ENCODE data around the gene AK5. TPM values are rescaled to one million over a fixed set of nuclear protein-coding genes. Genes with fewer than 3 reads are reported as not detected.

Gene AK5
- total RNA-seq, 1 donor from 2014 or later, result not detected

DNA sequence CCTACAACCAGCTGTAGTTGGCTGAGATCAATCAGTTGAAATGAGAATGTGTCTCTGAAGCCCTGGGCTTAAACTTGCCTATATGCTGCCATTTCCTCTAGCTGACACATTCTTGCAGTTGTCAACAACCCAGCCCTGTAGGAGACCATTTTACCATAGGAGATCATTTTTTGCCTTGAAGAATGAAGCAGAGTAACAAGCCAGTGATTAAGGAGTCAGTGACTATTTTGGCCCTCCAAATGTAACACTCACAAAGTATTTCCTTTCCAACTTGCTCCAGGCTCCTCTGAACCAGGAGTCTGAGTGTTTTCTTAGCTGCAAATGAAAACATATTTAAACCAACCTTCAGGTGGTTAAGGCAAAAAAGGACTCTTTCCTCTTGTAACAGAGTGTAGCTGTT, 217.1 kb downstream of the AK5 start:
- peaks cover 1% of the 10 kb centered on the region for H3K4me1 Mint-ChIP-seq
- TF ChIP-seq, protein P1, sequence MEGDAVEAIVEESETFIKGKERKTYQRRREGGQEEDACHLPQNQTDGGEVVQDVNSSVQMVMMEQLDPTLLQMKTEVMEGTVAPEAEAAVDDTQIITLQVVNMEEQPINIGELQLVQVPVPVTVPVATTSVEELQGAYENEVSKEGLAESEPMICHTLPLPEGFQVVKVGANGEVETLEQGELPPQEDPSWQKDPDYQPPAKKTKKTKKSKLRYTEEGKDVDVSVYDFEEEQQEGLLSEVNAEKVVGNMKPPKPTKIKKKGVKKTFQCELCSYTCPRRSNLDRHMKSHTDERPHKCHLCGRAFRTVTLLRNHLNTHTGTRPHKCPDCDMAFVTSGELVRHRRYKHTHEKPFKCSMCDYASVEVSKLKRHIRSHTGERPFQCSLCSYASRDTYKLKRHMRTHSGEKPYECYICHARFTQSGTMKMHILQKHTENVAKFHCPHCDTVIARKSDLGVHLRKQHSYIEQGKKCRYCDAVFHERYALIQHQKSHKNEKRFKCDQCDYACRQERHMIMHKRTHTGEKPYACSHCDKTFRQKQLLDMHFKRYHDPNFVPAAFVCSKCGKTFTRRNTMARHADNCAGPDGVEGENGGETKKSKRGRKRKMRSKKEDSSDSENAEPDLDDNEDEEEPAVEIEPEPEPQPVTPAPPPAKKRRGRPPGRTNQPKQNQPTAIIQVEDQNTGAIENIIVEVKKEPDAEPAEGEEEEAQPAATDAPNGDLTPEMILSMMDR (IDR thresholded peaks at IDR 0.05; ENCODE audit: unreplicated experiment), result no peak
- no peak overlapping the region for H3K4me3 Mint-ChIP-seq
- no peak overlapping the region for H3K27ac Mint-ChIP-seq
- no peak for DNase-seq (ENCODE audit: low spot score in 2 of 2, unreplicated experiment in 2 of 2)
- H3K27me3 Mint-ChIP-seq (ENCODE audit: low read depth), result peaks cover 2% of the 10 kb centered on the region
- H3K36me3 Mint-ChIP-seq, result no peaks in the 10 kb centered on the region
- H3K9me3 Mint-ChIP-seq, result peaks cover 8% of the 10 kb centered on the region

DNA sequence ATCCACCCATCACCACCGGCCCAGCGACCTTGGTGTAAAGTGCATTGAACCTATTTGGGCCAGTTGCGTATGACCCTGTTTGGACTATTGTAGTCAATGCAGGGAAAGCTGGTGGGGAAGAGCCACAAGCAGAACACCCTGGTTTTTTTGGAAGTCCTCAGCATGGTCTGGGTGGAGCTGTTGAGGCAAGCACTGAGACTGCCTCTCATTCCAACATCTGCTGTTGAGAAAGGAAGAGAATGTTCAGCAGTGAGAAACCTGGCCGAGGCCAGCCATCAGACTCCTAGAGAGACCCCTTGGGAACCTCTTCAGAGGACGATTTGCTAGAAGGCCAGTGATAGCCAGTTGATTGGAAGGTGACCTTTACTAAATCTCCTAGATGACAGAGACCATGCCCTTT, 217.6 kb downstream of the AK5 start:
- peaks cover 2% of the 10 kb centered on the region for H3K4me1 Mint-ChIP-seq
- peaks cover 8% of the 10 kb centered on the region for H3K9me3 Mint-ChIP-seq
- H3K36me3 Mint-ChIP-seq, result no peaks in the 10 kb centered on the region
- no peak for DNase-seq (ENCODE audit: low spot score in 2 of 2, unreplicated experiment in 2 of 2)
- no peak overlapping the region for H3K27ac Mint-ChIP-seq
- H3K27me3 Mint-ChIP-seq (ENCODE audit: low read depth), result peaks cover 2% of the 10 kb centered on the region
- H3K4me3 Mint-ChIP-seq, result no peak overlapping the region
- TF ChIP-seq, protein P1 (IDR thresholded peaks at IDR 0.05; ENCODE audit: unreplicated experiment), result no peak

DNA sequence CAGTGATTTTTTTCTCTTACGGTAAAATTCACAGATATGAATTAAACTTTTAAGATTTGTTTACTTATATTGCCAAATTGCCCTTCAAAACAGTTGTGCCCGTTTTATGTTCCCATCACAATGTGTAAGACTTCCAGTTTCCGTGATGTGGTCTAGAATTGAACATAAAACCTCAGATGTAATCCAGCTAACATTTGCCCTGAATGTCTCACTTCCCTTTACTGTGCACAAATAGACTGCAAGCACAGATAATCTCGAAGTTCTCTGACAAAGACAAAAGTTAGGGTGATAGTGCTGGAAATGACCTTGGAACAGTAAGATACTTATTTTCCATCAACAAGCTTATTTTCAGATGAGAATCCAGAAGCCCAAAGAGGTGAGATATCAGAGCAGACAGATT, 223.2 kb downstream of the AK5 start:
- Mint-ChIP-seq H3K36me3 (no peaks in the 10 kb centered on the region), H3K4me1 (peaks cover 9% of the 10 kb centered on the region), H3K27ac (no peak overlapping the region), H3K4me3 (no peak overlapping the region), H3K27me3 (ENCODE audit: low read depth) (no peaks in the 10 kb centered on the region), H3K9me3 (no peaks in the 10 kb centered on the region)
- TF ChIP-seq, protein P1 (IDR thresholded peaks at IDR 0.05; ENCODE audit: unreplicated experiment), result no peak
- no peak for DNase-seq (ENCODE audit: low spot score in 2 of 2, unreplicated experiment in 2 of 2)

DNA sequence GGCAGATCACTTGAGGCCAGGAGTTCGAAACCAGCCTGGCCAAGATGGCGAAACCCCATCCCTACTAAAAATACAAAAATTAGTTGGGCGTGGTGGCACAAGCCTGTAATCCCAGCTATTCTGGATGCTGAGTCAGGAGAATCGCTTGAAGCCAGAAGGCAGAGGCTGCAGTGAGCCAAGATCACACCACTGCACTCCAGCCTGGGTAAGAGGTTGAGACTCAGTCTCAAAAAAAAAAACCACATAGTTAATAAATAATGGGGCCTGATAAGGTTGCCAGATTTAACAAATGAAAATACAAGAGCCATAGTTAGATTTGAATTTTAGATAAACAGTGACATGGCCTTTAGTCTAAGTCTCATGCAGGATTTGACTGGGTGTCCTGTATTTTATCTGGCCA, 225.0 kb downstream of the AK5 start:
- Mint-ChIP-seq H3K27ac (no peak overlapping the region), H3K4me1 (peaks cover 9% of the 10 kb centered on the region), H3K27me3 (ENCODE audit: low read depth) (no peaks in the 10 kb centered on the region), H3K9me3 (no peaks in the 10 kb centered on the region), H3K36me3 (no peaks in the 10 kb centered on the region), H3K4me3 (no peak overlapping the region)
- TF ChIP-seq, protein P1 (IDR thresholded peaks at IDR 0.05; ENCODE audit: unreplicated experiment), result no peak
- DNase-seq (ENCODE audit: low spot score in 2 of 2, unreplicated experiment in 2 of 2), result no peak

DNA sequence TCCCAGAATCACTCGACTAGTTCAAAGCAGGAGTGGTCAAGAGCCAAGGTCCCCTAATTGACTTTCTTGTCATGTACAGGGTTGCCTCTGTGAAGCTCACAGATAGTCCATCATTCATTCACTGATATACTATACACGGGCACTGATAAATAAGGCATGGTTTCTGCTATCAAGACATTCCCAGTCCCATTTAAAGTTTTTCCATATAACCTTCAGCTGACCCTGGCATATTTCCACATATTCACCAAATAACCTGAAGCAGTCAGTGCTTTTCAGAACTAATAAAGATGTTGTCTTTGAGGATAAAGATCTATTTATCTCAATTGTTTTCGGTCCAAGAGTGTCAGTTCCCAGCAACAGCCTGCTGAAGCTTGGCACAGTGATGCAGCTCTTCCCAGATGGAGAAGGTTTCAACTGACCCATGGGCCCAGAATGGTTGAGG, 227.3 kb downstream of the AK5 start:
- Mint-ChIP-seq H3K9me3 (no peaks in the 10 kb centered on the region), H3K4me1 (peaks cover 9% of the 10 kb centered on the region), H3K36me3 (no peaks in the 10 kb centered on the region), H3K27ac (no peak overlapping the region), H3K27me3 (ENCODE audit: low read depth) (no peaks in the 10 kb centered on the region), H3K4me3 (no peak overlapping the region)
- no peak for DNase-seq (ENCODE audit: low spot score in 2 of 2, unreplicated experiment in 2 of 2)
- TF ChIP-seq, protein P1 (IDR thresholded peaks at IDR 0.05; ENCODE audit: unreplicated experiment), result no peak

DNA sequence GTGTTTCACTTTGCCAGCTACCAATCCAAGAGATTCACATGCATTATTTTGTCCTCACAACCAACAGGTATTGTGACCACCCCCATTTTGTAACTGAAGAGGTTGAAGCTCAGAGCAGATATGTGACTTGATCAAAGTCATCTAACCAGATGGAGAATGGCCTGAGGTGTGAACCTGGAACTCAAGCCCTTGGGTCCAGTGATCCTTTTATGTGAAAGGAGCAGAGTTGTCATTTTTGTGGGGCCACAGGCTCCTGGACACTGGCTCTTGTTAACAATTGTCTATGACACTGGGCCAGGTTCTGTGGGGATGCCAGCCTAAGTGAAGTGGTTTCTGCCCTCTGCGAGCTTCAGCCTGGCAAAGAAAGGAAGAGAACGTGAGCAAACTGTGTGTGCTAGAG, 228.1 kb downstream of the AK5 start:
- no peaks in the 10 kb centered on the region for H3K36me3 Mint-ChIP-seq
- peaks cover 17% of the 10 kb centered on the region for H3K4me1 Mint-ChIP-seq
- no peak for DNase-seq (ENCODE audit: low spot score in 2 of 2, unreplicated experiment in 2 of 2)
- H3K27me3 Mint-ChIP-seq (ENCODE audit: low read depth), result no peaks in the 10 kb centered on the region
- no peak overlapping the region for H3K4me3 Mint-ChIP-seq
- TF ChIP-seq, protein P1 (IDR thresholded peaks at IDR 0.05; ENCODE audit: unreplicated experiment), result no peak
- no peak overlapping the region for H3K27ac Mint-ChIP-seq
- no peaks in the 10 kb centered on the region for H3K9me3 Mint-ChIP-seq
